A204.1 (cell line): Measurements from ENCODE around the gene SPINK5.

Experiments
- FAIRE-seq: peaks from 2 replicates; lab custom pipeline; 2012; peaks lifted over from hg19 to GRCh38; lab: Jason Lieb, UNC

The SPINK5 gene

GRCh38 chr5:148186248-148187003 is 122.6 kb downstream of the SPINK5 start:
- no peak for FAIRE-seq
